Loucy (cell line): ENCODE data around the gene TIMM22.

ENCODE experiments used
- CTCF ChIP-seq: fragments of 200-600 bp; sonication (generic); conservative IDR thresholded peaks from 2 replicates; pipeline ENCODE4 v1.5.1; 2014; ENCODE audit warnings: mild to moderate bottlenecking, antibody characterized with exemption, low read length
- EZH2phosphoT487 ChIP-seq: fragments of 200-600 bp; IDR thresholded peaks from 2 replicates; pipeline ENCODE4 v1.6.1; 2018; ENCODE audit warnings: antibody characterized with exemption, mild to moderate bottlenecking, moderate library complexity, borderline replicate concordance

- no peak for TF ChIP-seq CTCF
- no peak for TF ChIP-seq EZH2phosphoT487
These were observed 6.0 kb downstream of the TIMM22 start for GRCh38 chr17:1002771-1003555.
